ENCODE measurements around the gene WDR43. TPM values are rescaled to one million over a fixed set of nuclear protein-coding genes. Genes with fewer than 3 reads are reported as not detected.

WDR43 gene, protein sequence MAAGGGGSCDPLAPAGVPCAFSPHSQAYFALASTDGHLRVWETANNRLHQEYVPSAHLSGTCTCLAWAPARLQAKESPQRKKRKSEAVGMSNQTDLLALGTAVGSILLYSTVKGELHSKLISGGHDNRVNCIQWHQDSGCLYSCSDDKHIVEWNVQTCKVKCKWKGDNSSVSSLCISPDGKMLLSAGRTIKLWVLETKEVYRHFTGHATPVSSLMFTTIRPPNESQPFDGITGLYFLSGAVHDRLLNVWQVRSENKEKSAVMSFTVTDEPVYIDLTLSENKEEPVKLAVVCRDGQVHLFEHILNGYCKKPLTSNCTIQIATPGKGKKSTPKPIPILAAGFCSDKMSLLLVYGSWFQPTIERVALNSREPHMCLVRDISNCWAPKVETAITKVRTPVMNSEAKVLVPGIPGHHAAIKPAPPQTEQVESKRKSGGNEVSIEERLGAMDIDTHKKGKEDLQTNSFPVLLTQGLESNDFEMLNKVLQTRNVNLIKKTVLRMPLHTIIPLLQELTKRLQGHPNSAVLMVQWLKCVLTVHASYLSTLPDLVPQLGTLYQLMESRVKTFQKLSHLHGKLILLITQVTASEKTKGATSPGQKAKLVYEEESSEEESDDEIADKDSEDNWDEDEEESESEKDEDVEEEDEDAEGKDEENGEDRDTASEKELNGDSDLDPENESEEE
- total RNA-seq (2011; cell fraction: chromatin; rRNA removed; ENCODE audit: low replicate concordance), result 135 and 262 TPM in 2 replicates
- 43.0 and 47.1 TPM in 2 replicates for total RNA-seq (2011; cell fraction: nucleolus; rRNA removed)
- total RNA-seq (2011; cell fraction: nucleoplasm; rRNA removed), result 83.1 and 84.3 TPM in 2 replicates
- total RNA-seq (2014; rRNA removed), result 105 and 106 TPM in 2 replicates
- 134 and 161 TPM in 2 replicates for total RNA-seq (2014; rRNA removed; fragmentation: Illumina TruSeq; extraction: Trizol)
- 144 and 149 TPM in 2 replicates for total RNA-seq (2015; rRNA removed; fragmentation: Illumina TruSeq; extraction: Trizol)
- total RNA-seq (2021), result 105 and 107 TPM in 2 replicates
- 147 and 197 TPM in 2 replicates for polyA plus RNA-seq (2011; rRNA removed)
- polyA plus RNA-seq (2011; cell fraction: cytosol; rRNA removed), result 38.2 and 53.2 TPM in 2 replicates
- 67.5 and 86.6 TPM in 2 replicates for polyA plus RNA-seq (2011; cell fraction: nucleus; rRNA removed)
- polyA plus RNA-seq (2012), result 31.9 and 60.1 TPM in 2 replicates
- 77.9 and 83.1 TPM in 2 replicates for polyA plus RNA-seq (2014; fragmentation: Illumina TruSeq; extraction: Trizol)
- polyA plus RNA-seq (2014; fragmentation: Nextera tagmentation; extraction: Ambion mirVana), result 10 to 100 TPM; 34.6 to 39.2 TPM
- polyA plus RNA-seq (2014; rRNA removed), result 53.6 and 58.3 TPM in 2 replicates
- 600 and 656 TPM in 2 replicates for polyA minus RNA-seq (2011; rRNA and poly(A)+ RNA removed)
- 95.2 and 128 TPM in 2 replicates for polyA minus RNA-seq (2011; cell fraction: cytosol; rRNA and poly(A)+ RNA removed)
- polyA minus RNA-seq (2011; cell fraction: nucleus; rRNA and poly(A)+ RNA removed), result 61.4 and 133 TPM in 2 replicates
- percentile 98 among the genes with signal in this experiment for Bru-seq, nascent RNA
- percentile 99 among the genes with signal in this experiment for BruChase-seq, experiment 1, labeled RNA remaining after a 2-hour chase
- BruChase-seq, experiment 2, labeled RNA remaining after a 6-hour chase, result percentile 98 among the genes with signal in this experiment
- long read RNA-seq, experiment 1, transcript WDR43-202 (18 exons, 3,533 nt), result major isoform, 272 of 376 reads
- long read RNA-seq, experiment 1, partial matches to known transcripts, result 63 of 376 reads
- long read RNA-seq, experiment 1, other reads (novel, unspliced or antisense), result 41 of 376 reads
- long read RNA-seq, experiment 2, transcript WDR43-202 (18 exons, 3,533 nt), result major isoform, 7 of 59 reads
- long read RNA-seq, experiment 2, partial matches to known transcripts, result 13 of 59 reads
- long read RNA-seq, experiment 2, other reads (novel, unspliced or antisense), result 39 of 59 reads
- long read RNA-seq, experiment 3, transcript WDR43-202 (18 exons, 3,533 nt), result major isoform, 54 of 122 reads
- long read RNA-seq, experiment 3, partial matches to known transcripts, result 48 of 122 reads
- long read RNA-seq, experiment 3, other reads (novel, unspliced or antisense), result 20 of 122 reads

DNA sequence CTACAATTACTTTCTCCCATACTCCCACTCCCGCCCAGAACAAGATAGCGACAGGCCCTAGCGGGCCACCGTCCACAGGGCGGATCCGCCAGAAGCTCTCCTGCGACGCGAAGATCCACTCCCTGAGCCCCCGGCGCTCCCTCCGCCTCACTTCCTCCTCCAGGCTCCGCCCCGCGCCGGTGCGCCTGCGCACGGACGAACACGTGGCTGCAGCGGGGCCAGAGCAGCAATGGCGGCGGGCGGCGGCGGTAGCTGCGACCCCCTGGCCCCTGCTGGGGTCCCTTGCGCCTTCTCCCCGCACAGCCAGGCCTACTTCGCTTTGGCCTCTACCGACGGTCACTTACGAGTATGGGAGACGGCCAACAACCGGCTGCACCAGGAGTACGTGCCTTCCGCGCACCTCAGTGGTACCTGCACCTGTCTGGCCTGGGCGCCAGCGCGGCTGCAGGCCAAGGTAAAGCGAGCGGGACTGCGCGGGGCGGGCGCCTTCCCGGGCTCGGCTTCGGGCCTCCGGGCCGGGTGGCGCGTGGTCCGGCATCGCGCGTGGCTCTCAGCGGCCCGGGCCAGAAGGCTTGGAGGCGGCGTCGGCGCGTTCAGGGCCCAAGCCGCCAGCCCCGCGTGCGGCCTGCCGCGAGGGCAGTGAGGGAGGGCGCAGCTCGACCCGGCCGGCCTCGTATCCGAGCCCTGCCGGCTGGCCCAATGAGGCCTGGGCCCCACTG is at the start of gene WDR43:
Gene WDR43, plus strand, starts transcription at position 198 of the 719 bp plus-strand sequence. Its CDS starts 32 bp downstream, at position 230.
- Histone ChIP-seq H3K27ac (ENCODE audit: extremely low read depth, low read depth, low read length) (peak within 1 kb of the TSS; percentile 97), H3K4me1 (replicated peaks in 1 of 2; ENCODE audit: control insufficient read depth in 2 of 2, insufficient read depth in 2 of 2, low read length in 2 of 2) (peaks cover 10 to 21% of the 10 kb centered on the region in 2 experiments; a peak in 4 of 5 replicates), H3K4me2 (ENCODE audit: insufficient read depth, low read length) (peak within 1 kb of the TSS; percentile 98), H3K9me3 (replicated peaks; ENCODE audit: control insufficient read depth, insufficient read depth, low read depth, low read length) (no peaks in the 10 kb centered on the region), H3K4me3 (peak within 1 kb of the TSS; percentile 94), H3K36me3 (ENCODE audit: control insufficient read depth, insufficient read depth, low read length) (peaks cover 38% of the 10 kb centered on the region), H4K20me1 (replicated peaks; ENCODE audit: control insufficient read depth, insufficient read depth, low read length) (peaks cover 28% of the 10 kb centered on the region), H3K9me1 (ENCODE audit: control insufficient read depth, insufficient read depth, low read length) (no peaks in the 10 kb centered on the region), H3K27me3 (ENCODE audit: control insufficient read depth in 2 of 2, insufficient read depth in 2 of 2, low read length in 2 of 2) (no peaks in the 10 kb centered on the region), H3K79me2 (ENCODE audit: control insufficient read depth, insufficient read depth, low read length) (peaks cover 53% of the 10 kb centered on the region), H3K9ac (ENCODE audit: insufficient read depth in 1 of 2, low read depth in 2 of 2, low read length in 2 of 2) (peak within 1 kb of the TSS; percentile 98 to 100), H2AFZ (ENCODE audit: low read depth, low read length) (peak within 1 kb of the TSS; percentile 87)
- FAIRE-seq (peak; percentile 93), ATAC-seq (peak; percentile 92), DNase-seq (ENCODE audit: extremely low read depth in 1 of 4, low spot score in 3 of 4) (peak; percentile 94 to 98 (median 96))
- whole genome bisulfite sequencing (ENCODE audit: insufficient coverage, low coverage, missing lambda C conversion rate), result under 1% methylated on average over 59 of the region's 79 CpGs
- CTCF ChIA-PET (ENCODE audit: low intra/inter-chr PET ratio), result no interaction called here
- BruUV-seq (replicated peaks), result TSS peak; percentile 71
- in situ Hi-C loops (cut with MboI), result no loop called here
- POLR2A ChIA-PET, result interaction anchor here (0.6 to 3.6 kb wide), 12 partner anchors 9 to 1453 kb away, joined by 3 to 30 read pairs (median 4); partner anchors contain the start of genes PPP1CB and TRMT61B
- intact Hi-C loops (cut with micrococcal nuclease), result loop anchor here (2.0 to 5.0 kb wide), 2 partner anchors 24 to 67 kb away; partner anchors contain the start of gene TRMT61B
- TF ChIP-seq SAFB (IDR thresholded peaks at IDR 0.05; ENCODE audit: borderline replicate concordance, low read depth, low read length) (no peak), SMARCE1 (IDR thresholded peaks at IDR 0.05) (no peak), ZNF143 (CRISPR knock-in tag; IDR thresholded peaks at IDR 0.05) (peak; percentile 51; the same call in 1 of the 2 replicates), ZKSCAN3 (CRISPR knock-in tag; IDR thresholded peaks at IDR 0.05) (no peak), ZSCAN32 (CRISPR knock-in tag; IDR thresholded peaks at IDR 0.05) (no peak), SNIP1 (IDR thresholded peaks at IDR 0.05; ENCODE audit: low read depth) (no peak), TCF7L2 (IDR thresholded peaks at IDR 0.05; ENCODE audit: low read depth, low read length) (no peak)
- TF ChIP-seq, protein P1, sequence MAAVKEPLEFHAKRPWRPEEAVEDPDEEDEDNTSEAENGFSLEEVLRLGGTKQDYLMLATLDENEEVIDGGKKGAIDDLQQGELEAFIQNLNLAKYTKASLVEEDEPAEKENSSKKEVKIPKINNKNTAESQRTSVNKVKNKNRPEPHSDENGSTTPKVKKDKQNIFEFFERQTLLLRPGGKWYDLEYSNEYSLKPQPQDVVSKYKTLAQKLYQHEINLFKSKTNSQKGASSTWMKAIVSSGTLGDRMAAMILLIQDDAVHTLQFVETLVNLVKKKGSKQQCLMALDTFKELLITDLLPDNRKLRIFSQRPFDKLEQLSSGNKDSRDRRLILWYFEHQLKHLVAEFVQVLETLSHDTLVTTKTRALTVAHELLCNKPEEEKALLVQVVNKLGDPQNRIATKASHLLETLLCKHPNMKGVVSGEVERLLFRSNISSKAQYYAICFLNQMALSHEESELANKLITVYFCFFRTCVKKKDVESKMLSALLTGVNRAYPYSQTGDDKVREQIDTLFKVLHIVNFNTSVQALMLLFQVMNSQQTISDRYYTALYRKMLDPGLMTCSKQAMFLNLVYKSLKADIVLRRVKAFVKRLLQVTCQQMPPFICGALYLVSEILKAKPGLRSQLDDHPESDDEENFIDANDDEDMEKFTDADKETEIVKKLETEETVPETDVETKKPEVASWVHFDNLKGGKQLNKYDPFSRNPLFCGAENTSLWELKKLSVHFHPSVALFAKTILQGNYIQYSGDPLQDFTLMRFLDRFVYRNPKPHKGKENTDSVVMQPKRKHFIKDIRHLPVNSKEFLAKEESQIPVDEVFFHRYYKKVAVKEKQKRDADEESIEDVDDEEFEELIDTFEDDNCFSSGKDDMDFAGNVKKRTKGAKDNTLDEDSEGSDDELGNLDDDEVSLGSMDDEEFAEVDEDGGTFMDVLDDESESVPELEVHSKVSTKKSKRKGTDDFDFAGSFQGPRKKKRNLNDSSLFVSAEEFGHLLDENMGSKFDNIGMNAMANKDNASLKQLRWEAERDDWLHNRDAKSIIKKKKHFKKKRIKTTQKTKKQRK (IDR thresholded peaks at IDR 0.05; ENCODE audit: borderline replicate concordance, low read depth, low read length), result no peak
